Neural crest cell (in vitro differentiated cells): Measurements from ENCODE around the gene MRPS15. TPM values are rescaled to one million over a fixed set of nuclear protein-coding genes. Genes with fewer than 3 reads are reported as not detected.
A peak's percentile ranks its signal among the peaks of the same experiment; 100 is the strongest.

Source experiments
- DNase-seq: peaks from one replicate; pipeline ENCODE4 v3.0.0; 2021; ENCODE audit warnings: low read depth, mixed read lengths, low spot score
- H3K27ac Mint-ChIP-seq: one replicate; pipeline ENCODE4 v1.8.0; 2021; ENCODE audit warnings: mild to moderate bottlenecking, mixed read lengths; ENCODE audit not compliant: unreplicated experiment
- H3K27me3 Mint-ChIP-seq: 2 replicates; pipeline ENCODE4 v1.8.0; 2021; ENCODE audit warnings: low read depth, mild to moderate bottlenecking, mixed read lengths
- H3K36me3 Mint-ChIP-seq: 2 replicates; pipeline ENCODE4 v1.8.0; 2021; ENCODE audit warnings: low read depth, mild to moderate bottlenecking, mixed read lengths
- H3K4me1 Mint-ChIP-seq: 2 replicates; pipeline ENCODE4 v1.8.0; 2021; ENCODE audit warnings: mixed read lengths
- H3K4me3 Mint-ChIP-seq: one replicate; pipeline ENCODE4 v1.8.0; 2021; ENCODE audit warnings: mild to moderate bottlenecking, mixed read lengths
- H3K9me3 Mint-ChIP-seq: 2 replicates; pipeline ENCODE4 v1.8.0; 2021; ENCODE audit warnings: mixed read lengths
- total RNA-seq: library from RNA; stranded (reverse); gene quantifications from 2 replicates; pipeline ENCODE4 v1.2.1, GENCODE V29; 2021
- TF ChIP-seq, protein P1 (sequence below): fragments of 200-600 bp; sonication (generic); conservative IDR thresholded peaks from 2 replicates; pipeline ENCODE4 v1.5.0; 2021; ENCODE audit warnings: antibody characterized with exemption, mild to moderate bottlenecking

Gene MRPS15
- total RNA-seq, 1 donor from 2014 or later: 89.8 TPM

DNA sequence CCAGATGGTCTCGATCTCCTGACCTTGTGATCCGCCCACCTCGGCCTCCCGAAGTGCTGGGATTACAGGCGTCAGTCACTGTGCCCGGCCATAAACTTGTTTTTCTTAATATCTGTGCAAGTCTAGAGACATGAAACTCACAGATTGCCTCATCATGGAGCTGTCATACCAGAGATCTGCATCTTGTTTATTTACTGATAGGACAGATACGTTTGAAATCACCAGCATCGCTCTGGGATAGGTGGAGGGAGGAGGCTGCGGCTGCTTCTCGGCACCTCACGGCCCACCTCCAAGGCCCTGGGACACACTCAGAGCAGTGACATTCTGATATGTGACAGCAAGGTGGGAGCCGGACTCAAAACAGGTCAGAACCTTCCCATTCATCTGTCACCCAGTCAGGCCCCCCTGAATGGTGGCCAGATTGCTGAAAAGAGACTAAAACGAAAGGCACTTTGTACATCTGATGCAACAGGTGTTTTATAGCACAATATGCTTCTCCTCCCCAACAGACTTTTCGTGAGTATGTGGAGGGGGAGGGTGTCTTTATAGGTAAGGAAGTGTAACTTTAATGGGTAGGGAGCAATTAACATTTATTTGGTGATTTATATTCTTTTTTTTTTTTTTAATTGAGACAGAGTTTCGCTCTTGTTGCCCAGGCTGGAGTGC is 48.4 kb downstream of the MRPS15 start:
- peaks cover 9% of the 10 kb centered on the region for H3K4me1 Mint-ChIP-seq
- TF ChIP-seq, protein P1, sequence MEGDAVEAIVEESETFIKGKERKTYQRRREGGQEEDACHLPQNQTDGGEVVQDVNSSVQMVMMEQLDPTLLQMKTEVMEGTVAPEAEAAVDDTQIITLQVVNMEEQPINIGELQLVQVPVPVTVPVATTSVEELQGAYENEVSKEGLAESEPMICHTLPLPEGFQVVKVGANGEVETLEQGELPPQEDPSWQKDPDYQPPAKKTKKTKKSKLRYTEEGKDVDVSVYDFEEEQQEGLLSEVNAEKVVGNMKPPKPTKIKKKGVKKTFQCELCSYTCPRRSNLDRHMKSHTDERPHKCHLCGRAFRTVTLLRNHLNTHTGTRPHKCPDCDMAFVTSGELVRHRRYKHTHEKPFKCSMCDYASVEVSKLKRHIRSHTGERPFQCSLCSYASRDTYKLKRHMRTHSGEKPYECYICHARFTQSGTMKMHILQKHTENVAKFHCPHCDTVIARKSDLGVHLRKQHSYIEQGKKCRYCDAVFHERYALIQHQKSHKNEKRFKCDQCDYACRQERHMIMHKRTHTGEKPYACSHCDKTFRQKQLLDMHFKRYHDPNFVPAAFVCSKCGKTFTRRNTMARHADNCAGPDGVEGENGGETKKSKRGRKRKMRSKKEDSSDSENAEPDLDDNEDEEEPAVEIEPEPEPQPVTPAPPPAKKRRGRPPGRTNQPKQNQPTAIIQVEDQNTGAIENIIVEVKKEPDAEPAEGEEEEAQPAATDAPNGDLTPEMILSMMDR: no peak
- peak overlapping the region; percentile 83 for H3K27ac Mint-ChIP-seq
- no peak overlapping the region for H3K4me3 Mint-ChIP-seq
- DNase-seq: no peak
- H3K27me3 Mint-ChIP-seq: no peaks in the 10 kb centered on the region
- no peaks in the 10 kb centered on the region for H3K9me3 Mint-ChIP-seq
- H3K36me3 Mint-ChIP-seq: peaks cover 11% of the 10 kb centered on the region

DNA sequence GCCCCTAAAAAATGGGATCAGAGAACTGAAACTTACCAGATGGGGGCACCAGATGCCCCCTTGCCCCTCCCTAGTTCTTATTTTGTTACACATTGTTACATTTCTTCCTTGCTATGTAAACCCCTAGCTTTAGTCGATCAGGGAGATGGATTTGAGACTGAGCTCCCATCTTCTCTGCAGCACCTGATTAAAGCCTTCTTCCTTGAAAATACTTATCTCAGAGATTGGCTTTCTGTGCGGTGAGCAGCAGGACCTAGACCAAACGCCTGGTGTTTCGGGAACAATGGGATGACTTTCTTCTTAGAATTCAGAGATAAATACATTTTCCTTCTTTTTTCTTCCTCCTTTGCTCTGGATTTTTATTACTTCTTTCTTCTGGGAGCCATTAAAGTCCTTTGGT is 49.8 kb downstream of the MRPS15 start:
- TF ChIP-seq, protein P1: no peak
- Mint-ChIP-seq H3K4me3 (no peak overlapping the region), H3K36me3 (peaks cover 14% of the 10 kb centered on the region), H3K9me3 (no peaks in the 10 kb centered on the region), H3K27me3 (no peaks in the 10 kb centered on the region), H3K27ac (no peak overlapping the region), H3K4me1 (peaks cover 4% of the 10 kb centered on the region)
- no peak for DNase-seq

DNA sequence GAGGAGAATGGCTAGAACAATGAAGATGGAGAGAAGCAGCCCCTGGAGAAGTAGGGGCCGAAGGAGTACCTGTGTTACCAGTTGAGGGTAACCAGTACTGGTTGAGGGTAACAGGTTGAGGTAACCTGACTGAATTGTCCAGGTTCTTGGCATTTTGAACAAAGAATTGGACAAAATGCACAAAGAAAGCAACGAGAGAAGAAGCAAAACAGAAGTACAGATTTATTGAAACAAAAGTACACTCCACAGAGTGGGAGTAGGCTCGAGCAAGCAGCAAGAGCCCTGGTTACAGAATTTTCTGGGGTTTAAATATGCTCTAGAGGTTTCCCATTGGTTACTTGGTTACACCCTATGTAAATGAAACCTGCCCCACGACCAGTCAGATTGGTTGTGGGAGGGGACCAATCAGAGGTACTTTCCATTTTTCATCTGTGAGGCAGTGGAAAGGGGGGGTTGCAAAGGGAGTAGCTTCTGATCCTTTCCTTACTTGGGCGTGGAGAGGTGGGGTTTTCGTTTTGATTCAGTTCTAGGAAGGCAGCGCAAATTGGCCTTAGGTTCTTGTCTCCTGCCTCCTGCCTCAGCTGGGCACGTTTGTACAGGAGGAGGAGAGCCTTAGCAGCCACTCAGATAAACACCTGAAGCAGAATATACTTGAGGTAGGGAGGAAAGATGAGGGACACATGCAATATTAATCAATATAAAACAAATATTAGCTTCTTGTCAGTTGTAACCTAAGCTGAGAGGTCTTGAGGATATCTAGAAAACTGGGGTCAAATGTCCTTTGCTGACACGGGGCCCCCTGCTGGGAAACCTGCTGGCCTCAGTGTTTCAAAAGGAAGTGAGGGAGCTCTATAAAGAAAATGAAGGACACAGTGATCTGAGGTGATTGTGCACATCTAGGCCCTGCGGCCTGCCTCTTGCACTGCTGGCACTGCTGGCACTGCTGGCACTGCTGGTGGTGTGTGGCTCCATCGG is 52.2 kb downstream of the MRPS15 start:
- TF ChIP-seq, protein P1: no peak
- Mint-ChIP-seq H3K4me1 (peaks cover 4% of the 10 kb centered on the region), H3K27ac (peak overlapping the region; percentile 85), H3K4me3 (no peak overlapping the region), H3K36me3 (peaks cover 14% of the 10 kb centered on the region), H3K9me3 (no peaks in the 10 kb centered on the region), H3K27me3 (no peaks in the 10 kb centered on the region)
- no peak for DNase-seq

DNA sequence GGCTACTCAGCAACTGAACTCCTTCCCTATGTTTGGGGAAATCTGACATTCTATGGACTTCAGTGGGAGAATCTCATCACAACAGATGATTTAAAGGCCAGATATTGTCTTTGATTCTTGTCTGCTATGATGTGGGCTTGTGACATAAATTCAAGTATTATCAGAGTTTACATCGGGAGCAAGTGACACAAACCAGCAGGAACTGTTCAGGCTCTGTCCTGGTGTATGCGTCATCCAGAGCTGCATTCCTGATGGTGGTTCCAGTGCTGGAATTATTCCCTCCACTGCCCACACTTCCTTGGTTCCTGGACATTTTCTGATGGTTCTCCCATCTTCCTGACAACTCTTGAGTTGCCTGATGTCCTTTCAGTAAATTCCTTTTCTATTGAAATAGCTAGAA is 55.7 kb downstream of the MRPS15 start:
- Mint-ChIP-seq H3K36me3 (peaks cover 11% of the 10 kb centered on the region), H3K4me3 (no peak overlapping the region), H3K27ac (no peak overlapping the region), H3K4me1 (peaks cover 4% of the 10 kb centered on the region), H3K27me3 (no peaks in the 10 kb centered on the region), H3K9me3 (no peaks in the 10 kb centered on the region)
- TF ChIP-seq, protein P1: no peak
- DNase-seq: no peak

DNA sequence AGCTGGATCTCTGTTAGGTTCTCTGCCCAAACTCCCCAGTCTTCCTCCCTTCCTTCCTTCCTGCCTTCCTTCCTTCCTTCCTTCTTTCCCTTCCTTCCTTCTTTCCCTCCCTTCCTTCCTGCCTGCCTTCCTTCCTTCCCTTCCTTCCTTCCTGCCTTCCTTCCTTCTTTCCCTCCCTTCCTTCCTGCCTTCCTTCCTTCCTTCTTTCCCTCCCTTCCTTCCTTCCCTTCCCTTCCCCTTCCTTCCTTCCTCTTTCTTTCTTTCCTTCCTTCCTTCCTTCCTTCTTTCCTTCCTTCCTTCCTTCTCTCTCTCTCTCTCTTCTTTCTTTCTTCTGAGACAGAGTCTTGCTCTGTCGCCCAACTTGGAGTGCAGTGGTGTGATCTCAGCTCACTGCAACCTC is 57.7 kb downstream of the MRPS15 start:
- Mint-ChIP-seq H3K27me3 (no peaks in the 10 kb centered on the region), H3K36me3 (peaks cover 7% of the 10 kb centered on the region), H3K9me3 (no peaks in the 10 kb centered on the region), H3K4me3 (no peak overlapping the region), H3K4me1 (peaks cover 7% of the 10 kb centered on the region), H3K27ac (no peak overlapping the region)
- TF ChIP-seq, protein P1: no peak
- DNase-seq: no peak

Other genes starting within 250 kb of the MRPS15 start
- gene THRAP3, start 239.9 kb downstream of the MRPS15 start, total RNA-seq: 167 and 170 TPM in 2 replicates
- 5.4 and 5.9 TPM in 2 replicates for gene SH3D21, start 158.0 kb downstream of the MRPS15 start, total RNA-seq
- gene EVA1B, start 140.7 kb downstream of the MRPS15 start, total RNA-seq: 24.8 and 28.5 TPM in 2 replicates
- 77.5 and 80.1 TPM in 2 replicates for gene STK40, start 78.5 kb downstream of the MRPS15 start, total RNA-seq
- 48.1 and 48.4 TPM in 2 replicates for gene LSM10, start 66.5 kb downstream of the MRPS15 start, total RNA-seq
- 10.5 and 11.5 TPM in 2 replicates for gene OSCP1, start 13.9 kb downstream of the MRPS15 start, total RNA-seq
- not detected in 2 replicates for gene CSF3R, start 18.5 kb upstream of the MRPS15 start, total RNA-seq